ENCODE data around the gene MORN3. TPM values are rescaled to one million over a fixed set of nuclear protein-coding genes. Genes with fewer than 3 reads are reported as not detected.
"Not testable (repeated sequence)": the region's sequence is repeated elsewhere in the genome, so short reads cannot be mapped to it uniquely, and the experiment has no call there.

Gene MORN3
- total RNA-seq, 2 donors from 2014 or later, result not detected

DNA sequence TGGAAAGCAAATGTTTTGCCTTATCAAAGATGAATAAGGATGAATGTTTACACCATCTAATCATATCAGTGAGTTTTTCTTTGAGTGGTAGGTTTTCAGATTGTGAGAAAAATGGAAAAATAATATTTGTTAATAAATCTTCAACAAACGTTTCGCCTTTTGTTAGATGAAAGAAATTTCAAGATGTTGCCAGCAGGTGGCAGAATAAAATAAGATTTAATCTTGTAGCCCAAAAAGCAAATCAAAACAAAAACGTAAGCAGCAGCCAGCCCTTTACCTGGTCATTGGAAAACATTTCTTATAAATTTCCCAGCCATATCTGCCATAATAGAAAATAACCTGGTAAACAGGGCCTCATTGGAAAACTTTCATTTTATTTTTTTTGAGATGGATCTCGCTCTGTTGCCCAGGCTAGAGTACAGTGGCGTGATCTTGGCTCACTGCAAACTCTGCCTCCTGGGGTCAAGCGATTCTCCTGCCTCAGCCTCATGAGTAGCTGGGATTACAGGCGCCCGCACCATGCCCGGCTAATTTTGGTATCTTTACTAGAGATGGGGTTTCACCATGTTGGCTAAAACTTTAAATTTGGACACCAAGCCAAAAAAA lies 27.7 kb upstream of the MORN3 start:
- ATAC-seq (peak; percentile 33), DNase-seq (no peak)
- intact Hi-C loops (cut with DNase I, micrococcal nuclease), result loop anchor here (5.0 kb wide), 3 partner anchors 75 to 95 kb away; partner anchors contain the start of gene RHOF (in 1 of the 2)

- no peak for ATAC-seq
- intact Hi-C loops (cut with DNase I, micrococcal nuclease), result no loop called here
- DNase-seq, result no peak
Observed at GRCh38 chr12:121693155-121693687, 23.8 kb upstream of the MORN3 start.

- DNase-seq, result not testable (repeated sequence)
Observed at GRCh38 chr12:121692744-121693143, 23.3 kb upstream of the MORN3 start.

DNA sequence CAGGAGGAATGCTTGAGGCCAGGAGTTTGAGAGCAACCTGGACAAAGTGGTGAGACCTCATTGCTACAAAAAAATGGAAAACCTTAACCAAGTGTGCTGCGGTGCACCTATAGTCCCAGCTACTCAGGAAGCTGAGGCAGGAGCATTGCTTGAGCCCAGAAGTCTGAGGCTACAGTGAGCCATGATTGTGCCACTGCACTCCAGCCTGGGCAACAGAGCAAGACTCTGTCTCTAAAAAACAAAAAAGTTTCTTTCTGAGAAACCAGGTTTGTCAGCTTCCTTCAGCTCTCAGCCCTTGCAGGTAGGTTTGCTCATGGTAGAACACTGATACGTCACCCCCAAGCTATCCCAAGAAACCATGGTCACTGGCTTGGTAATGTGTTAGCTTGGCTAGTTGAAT lies 20.0 kb upstream of the MORN3 start:
- intact Hi-C loops (cut with DNase I, micrococcal nuclease), result no loop called here
- DNase-seq (no peak), ATAC-seq (no peak)

More at GRCh38 chr12:121692744-121693143, 23.3 kb upstream of the MORN3 start:
- ATAC-seq; intact Hi-C loops (cut with DNase I, micrococcal nuclease): not testable (repeated sequence)

DNA sequence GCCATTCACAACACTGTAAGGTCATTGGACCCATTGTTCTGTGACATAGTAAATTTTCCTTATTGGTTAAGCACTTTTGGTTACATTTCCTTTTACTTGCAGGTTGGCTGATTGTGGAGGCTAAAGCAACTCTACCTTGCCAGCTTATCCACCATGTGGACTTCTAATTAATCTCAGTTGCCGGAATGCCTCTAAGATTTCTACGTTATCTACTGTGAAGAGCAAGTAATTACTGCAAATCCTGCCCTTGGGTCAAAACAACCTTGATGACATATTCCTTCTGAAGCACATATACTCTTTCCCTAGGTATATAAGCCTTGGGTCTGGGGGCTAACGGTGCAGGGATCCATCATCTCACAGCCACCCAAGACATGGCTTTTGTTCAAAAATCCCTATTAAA lies 19.5 kb upstream of the MORN3 start:
- ATAC-seq, result no peak
- no peak for DNase-seq
- intact Hi-C loops (cut with DNase I, micrococcal nuclease), result no loop called here

- DNase-seq, ATAC-seq: not testable (repeated sequence)
- intact Hi-C loops (cut with DNase I, micrococcal nuclease), result loop anchor here (5.0 to 10.0 kb wide), 3 partner anchors 125 to 185 kb away; no protein-coding TSS in a partner anchor
Observed at GRCh38 chr12:121679661-121680197, 10.3 kb upstream of the MORN3 start.

DNA sequence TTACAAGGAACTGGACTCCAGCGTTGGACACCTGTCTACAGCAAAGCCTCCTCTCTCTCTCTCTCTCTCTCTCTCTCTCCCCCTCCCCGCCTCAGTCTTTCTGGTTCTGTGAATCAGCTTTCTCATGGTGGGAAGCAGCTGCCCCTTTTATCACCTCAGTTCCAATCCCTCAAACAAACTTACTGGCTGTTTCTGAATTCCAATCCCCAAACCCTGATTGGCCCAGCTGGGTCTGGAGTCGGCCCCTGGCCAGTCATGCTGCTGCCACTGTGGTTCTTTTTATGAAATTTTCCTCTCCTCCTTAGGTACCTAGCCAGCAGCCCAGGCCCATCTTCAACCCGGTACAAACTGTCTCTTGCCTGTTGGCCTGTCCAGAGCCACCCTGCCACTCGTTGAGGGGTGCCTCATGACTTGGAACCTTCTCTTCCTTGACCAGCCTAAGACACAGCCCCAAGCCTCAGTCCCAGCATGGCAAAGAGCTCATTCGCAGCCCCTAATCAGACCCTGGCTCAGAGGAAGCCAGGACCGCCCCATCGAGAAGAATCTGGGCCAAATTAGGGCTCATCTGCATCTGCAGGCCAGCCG lies 9.4 kb upstream of the MORN3 start:
- no peak for ATAC-seq
- intact Hi-C loops (cut with DNase I, micrococcal nuclease), result loop anchor here (10.0 kb wide), 2 partner anchors 124 to 184 kb away; no protein-coding TSS in a partner anchor
- DNase-seq, result no peak

- intact Hi-C loops (cut with DNase I, micrococcal nuclease), result loop anchor here (10.0 kb wide), 2 partner anchors 124 to 184 kb away; no protein-coding TSS in a partner anchor
- ATAC-seq, result no peak
- no peak for DNase-seq
Observed at GRCh38 chr12:121678305-121678704, 8.9 kb upstream of the MORN3 start.

DNA sequence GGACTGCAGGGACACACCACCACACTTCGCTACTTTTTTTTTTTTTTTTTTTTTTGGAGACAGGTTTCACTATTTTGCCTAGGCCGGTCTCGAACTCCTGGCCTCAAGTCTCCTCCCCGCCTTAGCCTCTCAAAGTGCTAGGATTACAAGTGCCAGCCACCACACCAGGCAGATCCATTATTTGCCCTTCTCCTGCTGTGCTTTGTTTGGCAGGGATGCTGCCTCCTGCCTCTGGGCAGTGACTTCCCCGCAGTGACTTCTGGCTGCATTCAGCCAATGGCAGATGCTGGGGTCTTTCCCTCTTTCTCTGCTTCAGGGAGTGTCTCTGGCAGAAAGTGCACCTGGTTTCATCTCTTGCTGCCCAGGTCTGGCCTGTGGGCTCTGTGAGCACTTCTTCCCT lies 6.7 kb upstream of the MORN3 start:
- no peak for DNase-seq
- no peak for ATAC-seq
- intact Hi-C loops (cut with DNase I, micrococcal nuclease), result loop anchor here (10.0 kb wide), 2 partner anchors 121 to 181 kb away; no protein-coding TSS in a partner anchor

- ATAC-seq, result peak; percentile 60
- DNase-seq, result peak; percentile 40 to 54
- intact Hi-C loops (cut with DNase I, micrococcal nuclease), result loop anchor here (10.0 kb wide), 2 partner anchors 118 to 178 kb away; no protein-coding TSS in a partner anchor
Observed at GRCh38 chr12:121673013-121673511, 3.6 kb upstream of the MORN3 start.

DNA sequence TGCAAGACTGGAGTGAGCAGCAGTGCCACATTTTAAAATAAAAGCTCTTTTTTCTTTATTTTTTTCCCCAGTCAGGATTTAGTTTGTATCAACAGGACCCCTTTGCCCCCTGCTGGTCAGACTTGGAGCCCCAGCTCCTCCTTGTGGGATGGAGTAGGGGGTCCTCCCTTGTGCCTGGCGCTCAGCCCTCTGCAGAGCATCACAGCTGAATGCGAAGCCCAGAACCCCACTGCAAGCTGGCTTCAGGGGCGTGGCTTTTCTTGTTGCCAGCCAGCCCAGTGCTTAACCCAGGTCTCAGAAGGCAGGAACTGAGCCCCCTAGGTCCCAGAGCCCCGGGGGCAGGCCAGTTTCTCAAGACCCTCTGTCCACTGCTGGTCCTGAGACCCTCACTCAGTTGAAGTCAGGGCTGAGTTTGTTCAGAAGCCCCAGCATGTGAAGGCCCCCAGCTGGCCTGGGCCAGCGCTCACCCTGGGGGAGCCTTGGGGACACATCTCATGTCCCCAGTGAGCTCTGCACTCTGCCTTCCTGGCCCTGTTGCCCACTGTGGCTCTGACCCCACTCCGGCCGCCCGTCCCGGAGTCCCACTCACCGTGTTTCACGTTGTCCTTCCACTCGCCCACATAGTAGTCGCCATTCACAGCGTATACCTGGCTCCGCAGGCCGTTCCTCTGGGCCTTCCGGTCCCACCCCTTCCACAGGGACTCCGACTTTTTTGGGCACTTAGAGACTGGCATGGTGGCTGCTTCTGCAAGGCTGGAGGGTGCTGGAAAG lies 519 bp downstream of the MORN3 start:
- intact Hi-C loops (cut with DNase I, micrococcal nuclease), result no loop called here
- ATAC-seq (no peak), DNase-seq (peak; percentile 35 to 64)

DNA sequence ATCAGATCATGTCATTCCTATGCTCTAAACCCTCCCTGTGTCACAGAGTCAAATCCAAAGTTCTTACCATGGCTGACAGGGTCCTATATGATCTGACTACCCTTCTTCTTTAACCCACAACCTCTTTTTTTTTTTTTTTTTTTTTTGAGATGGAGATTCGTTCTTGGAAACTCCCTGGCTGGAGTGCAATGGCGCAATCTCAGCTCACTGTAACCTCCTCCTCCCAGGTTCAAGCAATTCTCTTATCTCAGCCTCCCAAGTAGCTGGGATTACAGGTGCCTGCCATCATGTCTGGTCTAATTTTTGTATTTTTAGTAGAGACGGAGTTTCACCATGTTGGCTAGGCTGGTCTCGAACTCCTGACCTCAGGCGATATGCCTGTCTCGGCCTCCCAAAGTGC lies 2.6 kb downstream of the MORN3 start:
- DNase-seq; ATAC-seq; intact Hi-C loops (cut with DNase I, micrococcal nuclease): not testable (repeated sequence)

DNA sequence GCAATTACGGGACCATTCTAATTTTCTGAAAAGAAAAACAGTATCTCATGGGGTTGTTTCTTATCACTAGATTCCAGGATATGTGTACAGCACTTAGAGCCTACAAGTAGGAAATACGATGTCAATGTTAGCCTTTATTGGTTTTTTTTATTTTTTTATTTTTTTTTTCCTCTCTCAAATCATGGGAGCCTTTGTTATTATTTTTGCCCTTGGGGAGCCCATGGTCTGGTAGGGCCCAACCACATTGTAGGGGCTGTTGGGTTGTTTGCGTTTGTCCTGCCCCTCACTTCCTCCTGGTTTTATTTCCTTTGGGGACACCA lies 5.9 kb downstream of the MORN3 start:
- DNase-seq, result no peak
- no peak for ATAC-seq
- intact Hi-C loops (cut with DNase I, micrococcal nuclease), result no loop called here

DNA sequence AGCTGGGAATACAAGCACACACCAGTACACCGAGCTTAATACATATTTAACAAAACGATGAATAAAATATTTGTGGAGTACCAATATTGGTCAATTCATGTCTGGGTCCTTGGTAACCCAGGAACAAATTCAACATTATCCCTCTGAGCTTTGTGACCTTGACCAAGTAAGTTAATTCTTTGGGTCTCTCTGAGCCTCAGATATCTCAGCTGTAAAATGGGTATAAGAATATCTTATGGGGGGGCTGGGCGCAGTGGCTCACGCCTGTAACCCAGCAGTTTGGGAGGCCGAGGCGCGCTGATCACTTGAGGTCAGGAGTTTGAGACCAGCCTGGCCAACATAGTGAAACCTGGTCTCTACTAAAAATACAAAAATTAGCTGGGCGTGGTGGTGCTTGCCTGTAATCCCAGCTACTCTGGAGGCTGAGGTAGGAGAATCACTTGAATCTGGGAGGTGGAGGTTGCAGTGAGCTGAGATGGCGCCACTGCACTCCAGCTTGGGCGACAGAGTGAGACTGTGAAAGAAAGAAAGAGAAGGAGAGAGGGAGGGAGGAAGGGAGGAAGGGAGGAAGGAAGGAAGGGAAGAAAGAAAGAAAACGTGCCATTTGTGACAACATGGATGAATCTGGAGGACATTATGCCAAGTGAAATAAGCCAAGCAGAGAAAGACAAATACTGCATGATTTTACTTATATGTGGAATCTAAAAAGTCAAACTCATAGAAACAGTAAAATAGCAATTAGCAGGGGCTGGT lies 7.9 kb downstream of the MORN3 start:
- ATAC-seq; DNase-seq; intact Hi-C loops (cut with DNase I, micrococcal nuclease): not testable (repeated sequence)

DNA sequence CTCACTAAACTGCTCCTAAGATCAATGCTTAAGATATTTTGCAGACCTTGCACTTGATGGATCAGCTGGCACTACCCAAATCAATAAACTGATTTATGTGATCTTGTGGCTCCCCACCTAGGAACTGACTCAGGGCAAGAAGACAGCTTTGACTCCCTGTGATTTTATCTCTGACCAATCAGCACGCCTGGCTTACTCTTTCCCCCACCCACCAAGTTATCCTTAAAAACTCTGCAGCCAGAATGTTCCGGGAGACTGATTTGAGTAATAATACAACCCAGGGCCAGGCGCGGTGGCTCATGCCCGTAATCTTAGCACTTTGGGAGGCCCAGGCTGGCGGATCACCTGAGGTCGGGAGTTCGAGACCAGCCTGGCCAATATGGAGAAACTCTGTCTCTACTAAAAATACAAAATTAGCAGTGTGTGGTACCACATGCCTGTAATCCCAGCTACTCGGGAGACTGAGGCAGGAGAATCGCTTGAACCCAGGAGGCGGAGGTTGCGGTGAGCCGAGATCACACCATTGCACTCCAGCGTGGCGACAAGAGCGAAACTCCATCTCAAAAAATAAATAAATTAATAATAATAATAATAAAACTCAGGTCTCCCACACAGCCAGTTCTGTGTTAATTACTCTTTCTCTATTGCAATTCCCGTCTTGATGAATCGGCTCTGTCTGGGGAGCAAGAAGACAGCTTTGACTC lies 12.0 kb downstream of the MORN3 start:
- ATAC-seq (no peak), DNase-seq (no peak)
- intact Hi-C loops (cut with DNase I, micrococcal nuclease), result no loop called here

GRCh38 chr12:121656122-121656521 lies 13.3 kb downstream of the MORN3 start:
- no peak for ATAC-seq
- intact Hi-C loops (cut with DNase I, micrococcal nuclease), result no loop called here

DNA sequence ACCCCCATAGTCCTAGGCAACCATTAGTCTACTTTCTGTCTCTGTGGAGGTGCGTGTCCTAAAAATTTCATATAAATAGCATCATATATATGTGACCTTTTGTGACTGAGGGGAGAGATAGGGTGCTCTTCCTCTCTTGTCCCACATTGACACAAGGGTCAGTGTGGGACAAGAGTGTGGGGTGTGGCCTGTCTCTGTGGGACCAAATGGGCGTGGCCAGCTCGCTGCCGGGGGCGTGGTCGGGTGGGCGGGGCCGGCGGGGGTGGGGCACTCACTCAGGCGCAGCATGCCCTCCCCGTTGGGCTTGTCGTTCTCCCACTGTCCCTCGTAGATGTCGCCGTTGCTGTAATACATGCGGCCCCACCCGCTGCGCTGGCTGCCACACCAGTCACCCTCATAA lies 15.5 kb downstream of the MORN3 start:
- intact Hi-C loops (cut with DNase I, micrococcal nuclease), result no loop called here
- DNase-seq (no peak), ATAC-seq (no peak)

More at GRCh38 chr12:121656122-121656521, 13.3 kb downstream of the MORN3 start:
- DNase-seq, result no peak

Data from left colon (tissue), 2 donors.